ENCODE data around the gene SCGB1C1.
A peak's percentile ranks its signal among the peaks of the same experiment; 100 is the strongest.
"Not testable (repeated sequence)": the region's sequence is repeated elsewhere in the genome, so short reads cannot be mapped to it uniquely, and the experiment has no call there.

DNA sequence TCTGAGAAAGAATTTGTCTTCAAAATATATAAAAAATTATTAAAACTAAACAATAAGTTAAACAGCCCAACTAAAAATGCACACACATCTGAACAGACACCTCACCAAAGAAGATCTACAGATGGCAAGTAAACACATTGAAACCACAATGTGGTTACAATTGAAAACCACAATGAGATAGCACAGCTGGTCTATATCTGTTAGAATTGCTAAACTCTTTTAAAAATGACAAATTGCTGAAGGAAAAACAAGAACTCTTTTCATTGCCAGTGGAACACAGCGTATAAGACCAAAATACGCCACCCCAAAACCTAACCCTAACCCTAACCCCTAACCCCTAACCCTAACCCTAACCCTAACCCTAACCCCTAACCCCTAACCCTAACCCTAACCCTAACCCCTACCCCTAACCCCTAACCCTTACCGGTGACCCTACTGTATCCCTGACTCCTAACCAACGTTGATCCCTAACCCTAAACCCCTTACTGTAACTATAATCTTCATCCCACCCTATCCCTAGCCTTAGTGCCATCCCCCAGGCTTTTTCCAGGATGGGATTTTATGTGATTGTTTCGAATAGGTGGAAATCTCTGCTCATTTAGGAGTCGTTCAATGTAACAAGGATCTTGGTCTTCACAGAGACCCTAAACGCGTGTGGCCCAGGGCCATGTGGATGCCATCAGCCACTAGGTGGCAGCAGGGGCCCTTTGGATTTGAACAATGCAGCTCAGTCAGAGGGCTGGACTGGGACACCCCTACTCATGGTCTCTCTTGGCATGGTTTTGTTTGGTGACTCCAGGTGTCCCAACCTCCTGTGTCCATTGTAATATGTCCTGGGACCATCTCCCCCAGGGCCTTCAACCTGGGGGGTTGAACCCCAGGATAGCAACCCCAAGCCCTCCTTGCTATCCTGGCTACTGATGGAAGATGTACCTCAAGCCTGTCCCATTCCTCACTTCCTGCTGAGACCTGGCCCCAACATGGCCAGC lies 1.1 kb upstream of the SCGB1C1 start:
- TF ChIP-seq CTCF (IDR thresholded peaks at IDR 0.05), result peak; percentile 7 to 42 (median 31)
- TF ChIP-seq POLR2A (IDR thresholded peaks at IDR 0.05), result not testable (repeated sequence)

Data from right lobe of liver (tissue), 4 donors.